HG03060 (cell line): ENCODE measurements around the gene RASA1.

Source experiments
- ATAC-seq: cut with Tn5 transposase; IDR thresholded peaks from one replicate; pipeline ENCODE4 v1.9.1; 2021; ENCODE audit warnings: low read depth, moderate number of reproducible peaks; ENCODE audit not compliant: unreplicated experiment

RASA1 gene

DNA sequence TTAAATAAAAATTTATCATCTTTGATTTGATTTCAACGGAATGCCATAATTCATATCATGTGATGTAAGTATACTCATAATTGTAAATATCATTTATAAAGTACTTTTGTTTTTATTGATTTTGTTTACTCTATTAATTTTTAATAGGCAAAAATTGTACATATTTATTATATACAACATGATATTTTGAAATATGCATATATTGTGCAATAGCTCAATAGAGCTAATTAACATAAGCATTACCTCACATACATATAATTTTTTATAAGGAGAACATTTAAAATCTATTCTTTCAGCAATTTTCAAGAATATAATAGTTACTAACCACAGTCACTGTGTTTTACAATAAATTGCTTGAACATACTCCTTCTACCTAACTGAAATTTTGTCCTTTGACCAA, 170.0 kb downstream of the RASA1 start:
- ATAC-seq: no peak

DNA sequence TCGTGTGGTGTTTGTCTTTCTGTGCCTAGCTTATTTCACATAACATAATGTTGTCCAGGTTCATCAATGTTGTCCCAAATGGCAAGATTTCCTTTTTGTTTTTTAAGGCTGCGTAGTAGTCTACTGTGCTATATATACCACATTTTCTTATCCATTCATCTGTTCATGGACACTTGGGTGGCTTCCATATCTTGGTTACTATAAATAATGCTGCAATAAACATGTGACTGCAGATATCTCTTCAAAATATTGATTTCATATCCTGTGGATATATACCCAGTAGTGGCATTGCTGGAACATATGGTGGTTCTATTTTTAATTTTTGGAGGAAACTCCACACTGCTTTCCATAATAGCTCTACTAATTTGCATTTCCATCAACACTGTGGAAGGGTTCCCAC, 170.5 kb downstream of the RASA1 start:
- no peak for ATAC-seq
